SK-N-MC (cell line): ENCODE results near the gene PATL2.

Source experiments
- EZH2 ChIP-seq: fragments of 200-600 bp; sonication (generic); IDR thresholded peaks from one replicate; pipeline ENCODE4 v1.6.1; 2017; ENCODE audit warnings: antibody characterized with exemption
- FOXP2 ChIP-seq: optimal IDR thresholded peaks from 2 replicates; pipeline ENCODE3; 2011; ENCODE audit warnings: mild to moderate bottlenecking, moderate library complexity; ENCODE audit not compliant: insufficient read depth; ENCODE audit errors: extremely low read length, control extremely low read depth
- POLR2AphosphoS5 ChIP-seq: IDR thresholded peaks from 2 replicates; pipeline ENCODE4 v1.6.1; 2012; ENCODE audit warnings: mild to moderate bottlenecking, low read depth, low read length, borderline replicate concordance

- TF ChIP-seq POLR2AphosphoS5 (no peak), EZH2 (no peak), FOXP2 (no peak)
Measured at GRCh38 chr15:44719293-44719999, 8.3 kb upstream of the PATL2 start.
